Measurements from ENCODE around the gene CHSY3.
"Not testable (repeated sequence)": the region's sequence is repeated elsewhere in the genome, so short reads cannot be mapped to it uniquely, and the experiment has no call there.

The CHSY3 gene

GRCh38 chr5:130171699-130172098, 267.4 kb downstream of the CHSY3 start:
- DNase-seq, result no peak

GRCh38 chr5:130183115-130183514, 278.9 kb downstream of the CHSY3 start:
- DNase-seq, result no peak

- DNase-seq, result no peak
Observed at GRCh38 chr5:130189961-130190360, 285.7 kb downstream of the CHSY3 start.

- DNase-seq, result no peak
Observed at GRCh38 chr5:130198927-130199326, 294.7 kb downstream of the CHSY3 start.

- no peak for DNase-seq
Observed at GRCh38 chr5:130206686-130207085, 302.4 kb downstream of the CHSY3 start.

GRCh38 chr5:130213607-130214006, 309.3 kb downstream of the CHSY3 start:
- no peak for DNase-seq

- no peak for DNase-seq
Observed at GRCh38 chr5:130216286-130216685, 312.0 kb downstream of the CHSY3 start.

- no peak for DNase-seq
Observed at GRCh38 chr5:130222573-130222972, 318.3 kb downstream of the CHSY3 start.

- not testable (repeated sequence) for DNase-seq
Observed at GRCh38 chr5:130226556-130226955, 322.3 kb downstream of the CHSY3 start.

- DNase-seq, result no peak
Observed at GRCh38 chr5:130227699-130228098, 323.4 kb downstream of the CHSY3 start.

GRCh38 chr5:130231786-130232185, 327.5 kb downstream of the CHSY3 start:
- no peak for DNase-seq

GRCh38 chr5:130234816-130235215, 330.6 kb downstream of the CHSY3 start:
- no peak for DNase-seq
